Measurements from ENCODE around the gene ECEL1.
"Not testable (repeated sequence)": the region's sequence is repeated elsewhere in the genome, so short reads cannot be mapped to it uniquely, and the experiment has no call there.

Gene ECEL1, protein sequence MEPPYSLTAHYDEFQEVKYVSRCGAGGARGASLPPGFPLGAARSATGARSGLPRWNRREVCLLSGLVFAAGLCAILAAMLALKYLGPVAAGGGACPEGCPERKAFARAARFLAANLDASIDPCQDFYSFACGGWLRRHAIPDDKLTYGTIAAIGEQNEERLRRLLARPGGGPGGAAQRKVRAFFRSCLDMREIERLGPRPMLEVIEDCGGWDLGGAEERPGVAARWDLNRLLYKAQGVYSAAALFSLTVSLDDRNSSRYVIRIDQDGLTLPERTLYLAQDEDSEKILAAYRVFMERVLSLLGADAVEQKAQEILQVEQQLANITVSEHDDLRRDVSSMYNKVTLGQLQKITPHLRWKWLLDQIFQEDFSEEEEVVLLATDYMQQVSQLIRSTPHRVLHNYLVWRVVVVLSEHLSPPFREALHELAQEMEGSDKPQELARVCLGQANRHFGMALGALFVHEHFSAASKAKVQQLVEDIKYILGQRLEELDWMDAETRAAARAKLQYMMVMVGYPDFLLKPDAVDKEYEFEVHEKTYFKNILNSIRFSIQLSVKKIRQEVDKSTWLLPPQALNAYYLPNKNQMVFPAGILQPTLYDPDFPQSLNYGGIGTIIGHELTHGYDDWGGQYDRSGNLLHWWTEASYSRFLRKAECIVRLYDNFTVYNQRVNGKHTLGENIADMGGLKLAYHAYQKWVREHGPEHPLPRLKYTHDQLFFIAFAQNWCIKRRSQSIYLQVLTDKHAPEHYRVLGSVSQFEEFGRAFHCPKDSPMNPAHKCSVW

GRCh38 chr2:232487385-232488096 lies at the start of gene ECEL1:
TSS of gene ECEL1 (minus strand) at chr2:232487834. CDS start at chr2:232486653, 1,181 bp downstream.
- no peak for DNase-seq

DNA sequence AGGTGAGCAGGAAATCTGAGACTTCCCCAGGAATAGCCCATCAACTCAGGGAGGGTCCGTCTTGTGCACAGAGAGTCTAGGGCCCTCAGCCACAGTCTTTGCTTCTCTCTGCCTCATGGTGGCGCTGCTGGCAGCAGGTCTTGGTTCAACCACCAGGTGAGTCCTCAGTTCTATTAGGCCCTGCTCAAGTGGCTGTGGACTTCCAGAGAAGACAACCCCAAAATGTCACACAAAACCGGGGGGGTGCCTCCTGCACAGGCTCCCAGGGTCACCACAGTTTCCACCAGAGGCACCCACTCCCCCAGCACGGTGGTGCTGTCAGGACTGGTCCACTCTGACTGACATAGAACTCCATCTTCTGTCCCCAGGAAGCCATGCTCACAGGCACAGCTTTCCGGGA lies 49.4 kb upstream of the ECEL1 start:
- no peak for DNase-seq

GRCh38 chr2:232535761-232536530 lies 48.3 kb upstream of the ECEL1 start:
- DNase-seq: no peak

DNA sequence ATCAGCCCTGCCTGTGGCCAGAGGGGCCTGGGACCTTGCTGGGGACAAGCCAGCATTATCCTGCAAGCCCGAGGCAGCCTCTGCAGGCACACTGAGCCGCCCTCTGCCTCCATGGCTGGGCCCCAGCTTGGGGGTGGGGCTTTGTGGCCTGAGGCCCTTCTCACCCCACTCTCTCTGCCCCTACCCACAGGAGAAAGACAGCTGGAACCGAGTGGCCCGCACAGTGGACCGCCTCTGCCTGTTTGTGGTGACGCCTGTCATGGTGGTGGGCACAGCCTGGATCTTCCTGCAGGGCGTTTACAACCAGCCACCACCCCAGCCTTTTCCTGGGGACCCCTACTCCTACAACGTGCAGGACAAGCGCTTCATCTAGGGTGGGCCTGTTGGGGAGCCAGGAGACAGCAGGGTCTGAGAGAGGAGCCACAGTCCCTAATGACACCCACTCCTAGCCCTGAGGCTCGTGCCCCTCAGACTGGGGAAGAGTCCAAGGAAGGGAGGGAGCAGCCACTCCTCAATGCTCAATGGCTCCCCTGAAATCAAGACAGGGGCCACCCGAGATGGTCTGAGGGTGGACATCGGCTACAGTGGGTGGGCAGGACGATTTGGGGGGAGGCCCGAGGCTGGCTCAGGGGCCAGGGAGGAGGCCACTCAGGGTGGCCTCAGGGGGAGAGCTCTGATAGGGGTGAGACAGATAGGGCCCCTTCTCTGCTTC lies 47.5 kb upstream of the ECEL1 start:
- no peak for DNase-seq

- DNase-seq: no peak
Measured at GRCh38 chr2:232533944-232534710, 46.5 kb upstream of the ECEL1 start.

GRCh38 chr2:232532821-232533220 lies 45.2 kb upstream of the ECEL1 start:
- not testable (repeated sequence) for DNase-seq

- DNase-seq: no peak
Measured at GRCh38 chr2:232532419-232532818, 44.8 kb upstream of the ECEL1 start.

DNA sequence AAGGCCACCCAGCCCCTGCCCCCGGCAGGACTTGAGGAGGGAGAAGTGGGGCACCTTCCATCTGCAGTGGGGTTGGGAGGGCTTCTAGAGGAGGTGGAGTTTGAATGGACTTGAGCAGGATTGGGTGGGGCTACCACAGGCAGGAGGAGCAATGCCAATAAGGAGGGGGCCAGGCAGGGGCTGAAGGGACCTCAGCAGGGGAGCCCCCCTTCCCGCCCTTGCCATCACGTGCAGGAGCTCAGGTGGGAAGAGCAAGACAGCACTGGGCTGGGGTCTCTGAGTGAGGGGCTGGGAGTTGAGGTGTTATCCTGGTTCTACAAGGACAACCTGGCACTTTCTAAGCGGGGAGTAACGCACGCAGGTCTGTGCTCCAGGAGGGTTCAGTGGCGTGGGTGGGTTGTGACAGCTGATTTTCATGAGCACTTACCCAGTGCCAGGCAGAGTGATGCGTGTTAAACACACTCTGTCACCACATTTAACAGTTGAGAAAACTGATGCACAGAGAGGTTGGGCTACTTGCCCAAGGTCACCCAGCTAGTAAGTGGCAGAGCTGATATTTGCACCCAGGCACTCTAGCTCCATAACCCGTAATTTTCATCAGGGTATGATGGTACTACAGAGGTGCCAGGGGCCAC lies 43.1 kb upstream of the ECEL1 start:
- DNase-seq: no peak

GRCh38 chr2:232529806-232530547 lies 42.3 kb upstream of the ECEL1 start:
- DNase-seq: no peak

- DNase-seq: no peak
Measured at GRCh38 chr2:232528746-232529460, 41.3 kb upstream of the ECEL1 start.

- DNase-seq: no peak
Measured at GRCh38 chr2:232527905-232528470, 40.4 kb upstream of the ECEL1 start.

DNA sequence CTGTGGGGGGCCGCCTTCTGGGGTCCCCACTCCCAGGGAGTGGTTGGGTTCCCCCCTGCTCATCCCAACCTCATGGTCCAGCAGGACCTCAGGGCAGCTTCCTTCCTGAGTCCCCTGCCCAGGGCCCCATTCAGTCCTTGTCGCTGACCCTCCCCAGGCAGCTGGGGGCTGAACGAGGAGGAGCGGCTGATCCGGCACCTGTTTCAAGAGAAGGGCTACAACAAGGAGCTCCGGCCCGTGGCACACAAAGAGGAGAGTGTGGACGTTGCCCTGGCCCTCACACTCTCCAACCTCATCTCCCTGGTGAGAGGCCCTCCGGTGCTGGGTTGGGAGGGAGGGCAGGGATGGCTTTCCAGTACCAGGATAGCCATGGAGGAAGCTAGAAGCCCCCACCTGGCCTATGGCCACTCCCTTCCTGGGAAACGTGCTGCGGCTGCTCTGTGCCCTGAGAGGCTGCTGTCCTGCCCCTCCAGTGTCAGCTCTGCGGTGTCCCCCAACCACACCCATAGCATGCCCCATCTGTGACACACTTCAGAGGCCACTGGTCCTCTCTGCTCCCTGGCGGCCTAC lies 38.8 kb upstream of the ECEL1 start:
- no peak for DNase-seq

GRCh38 chr2:232525791-232526371 lies 38.2 kb upstream of the ECEL1 start, which contains the start of gene CHRND:
TSS of gene CHRND (plus strand) at chr2:232526160. CDS start at chr2:232526216, 56 bp downstream.
- no peak for DNase-seq

DNA sequence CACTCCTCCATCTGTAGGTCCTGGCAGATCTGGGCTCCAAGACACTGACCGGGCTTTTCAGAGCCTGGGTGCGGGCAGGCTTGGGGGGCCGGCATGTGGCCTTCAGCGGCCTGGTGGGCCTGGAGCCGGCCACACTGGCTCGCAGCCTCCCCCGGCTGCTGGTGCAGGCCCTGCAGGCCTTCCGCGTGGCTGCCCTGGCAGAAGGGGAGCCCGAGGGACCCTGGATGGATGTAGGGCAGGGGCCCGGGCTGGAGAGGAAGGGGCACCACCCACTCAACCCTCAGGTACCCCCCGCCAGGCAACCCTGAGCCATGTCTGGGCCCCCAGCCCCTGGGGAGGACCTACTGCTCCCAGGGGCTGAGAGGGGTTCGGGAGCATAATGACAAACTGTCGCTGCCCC lies 37.6 kb upstream of the ECEL1 start:
- DNase-seq: no peak

- DNase-seq: no peak
Measured at GRCh38 chr2:232524771-232525170, 37.1 kb upstream of the ECEL1 start.

- no peak for DNase-seq
Measured at GRCh38 chr2:232523682-232524597, 36.3 kb upstream of the ECEL1 start.

DNA sequence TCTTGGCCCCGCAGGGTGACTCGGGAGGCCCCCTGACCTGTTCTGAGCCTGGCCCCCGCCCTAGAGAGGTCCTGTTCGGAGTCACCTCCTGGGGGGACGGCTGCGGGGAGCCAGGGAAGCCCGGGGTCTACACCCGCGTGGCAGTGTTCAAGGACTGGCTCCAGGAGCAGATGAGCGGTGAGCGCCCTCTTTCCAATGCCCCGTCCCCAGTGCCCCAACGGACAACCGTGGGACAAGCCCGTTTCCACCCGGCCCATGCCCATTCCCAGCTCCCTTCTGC lies 35.7 kb upstream of the ECEL1 start:
- no peak for DNase-seq

All from SIG-M5 (cell line).